HCT116 (cell line): ENCODE measurements around the gene PRIMA1. TPM values are rescaled to one million over a fixed set of nuclear protein-coding genes. Genes with fewer than 3 reads are reported as not detected.

ENCODE experiments used
- ATAC-seq: fragments of 200-7000 bp; cut with Tn5 transposase; 2 replicates; pipeline ENCODE4 v1.9.1; 2020; ENCODE audit warnings: mild to moderate bottlenecking, moderate library complexity
- BruUV-seq: library from RNA; stranded (reverse); fragments of 400-500 nt; replicated peaks from 2 replicates; lab custom pipeline; 2021; lab: Mats Ljungman, UMichigan
- CTCF ChIA-PET: fragments of 300-600 bp; sonication (Branson Sonifier 250); formaldehyde crosslinking; loops from one replicate; lab custom pipeline; 2021; ENCODE audit warnings: antibody characterized with exemption; lab: Charles Lee
- POLR2A ChIA-PET: fragments of 300-600, 350-600 bp; sonication (Branson Sonifier 250); formaldehyde crosslinking; loops from one replicate; lab custom pipeline; 2021; ENCODE audit warnings: antibody characterized with exemption; lab: Charles Lee
- RAD21 ChIA-PET, 2 experiments: fragments of 300-600 bp; sonication (Branson Sonifier 250); formaldehyde crosslinking; loops; one replicate each; lab custom pipeline; 2023; ENCODE audit warnings: low total read pairs in 2 of 2; ENCODE audit not compliant: uncharacterized antibody in 2 of 2, unreplicated experiment in 2 of 2, low non-redundant PET in 1 of 2; lab: Charles Lee
- DNase-seq: peaks from one replicate; pipeline ENCODE4 v3.0.0-alpha.2; 2010; ENCODE audit warnings: low read depth, low spot score
- H2AFZ ChIP-seq: fragments of 200-600 bp; shearing (Covaris generic), sonication (generic); 2 replicates; pipeline ENCODE4 v1.6.1; 2017; ENCODE audit warnings: low read depth, mixed run types, mixed read lengths, antibody characterized with exemption, low read length; ENCODE audit not compliant: poor library complexity, severe bottlenecking
- H3K27ac ChIP-seq: 2 replicates; pipeline ENCODE4 v1.5.1; 2012; ENCODE audit warnings: low read depth, low read length
- H3K27me3 ChIP-seq: fragments of 200-600 bp; sonication (generic); 2 replicates; pipeline ENCODE4 v1.6.1; 2016; ENCODE audit warnings: mixed run types, low read length, mixed read lengths; ENCODE audit not compliant: insufficient read depth
- H3K36me3 ChIP-seq, 2 experiments: fragments of 200-500 bp in 1 of 2; fragments of 200-600 bp in 1 of 2; sonication (Bioruptor generic) in 1 of 2; sonication (generic) in 1 of 2; 2 replicates each; pipeline versions ENCODE4 v1.5.1 to v1.6.1; 2014 to 2016; ENCODE audit warnings: low read length in 2 of 2, inconsistent platforms in 1 of 2, mixed read lengths in 1 of 2, mixed run types in 1 of 2; ENCODE audit not compliant: insufficient read depth in 2 of 2, control insufficient read depth in 1 of 2
- H3K4me1 ChIP-seq, 2 experiments: fragments of 200-600 bp in 1 of 2; sonication (generic) in 1 of 2; 2 replicates each; pipeline versions ENCODE4 v1.5.1 to v1.6.1; 2012 to 2017; ENCODE audit warnings: low read length in 2 of 2, inconsistent platforms in 1 of 2, mild to moderate bottlenecking in 1 of 2, mixed read lengths in 1 of 2, mixed run types in 1 of 2, moderate library complexity in 1 of 2; ENCODE audit not compliant: insufficient read depth in 2 of 2, control insufficient read depth in 1 of 2
- H3K4me2 ChIP-seq: fragments of 200-600 bp; sonication (generic); 2 replicates; pipeline ENCODE4 v1.6.1; 2017; ENCODE audit warnings: mixed run types, low read length, mixed read lengths
- H3K4me3 ChIP-seq, 2 experiments: fragments of 200-600 bp in 1 of 2; sonication (generic) in 1 of 2; replicated peaks in 1 of 2; 2 replicates each; pipeline ENCODE4 v1.5.1; 2011 to 2016; ENCODE audit warnings: low read length in 2 of 2, control low read depth in 1 of 2, low read depth in 1 of 2, mild to moderate bottlenecking in 1 of 2, mixed read lengths in 1 of 2, mixed run types in 1 of 2
- H3K79me2 ChIP-seq: fragments of 200-600 bp; sonication (generic); 2 replicates; pipeline ENCODE4 v1.6.1; 2017; ENCODE audit warnings: mild to moderate bottlenecking, mixed run types, low read length, moderate library complexity, mixed read lengths; ENCODE audit not compliant: insufficient read depth
- H3K9ac ChIP-seq: fragments of 200-600 bp; sonication (generic); 2 replicates; pipeline ENCODE4 v1.6.1; 2016; ENCODE audit warnings: low read length, mixed read lengths
- H3K9me2 ChIP-seq: fragments of 200-600 bp; sonication (generic), shearing (Covaris generic); 2 replicates; pipeline ENCODE4 v1.6.1; 2017; ENCODE audit warnings: mixed run types, mild to moderate bottlenecking, moderate library complexity; ENCODE audit not compliant: insufficient read depth
- H3K9me3 ChIP-seq, 2 experiments: fragments of 200-500 bp in 1 of 2; fragments of 200-600 bp in 1 of 2; sonication (Bioruptor generic) in 1 of 2; sonication (generic) in 1 of 2; 2 replicates each; pipeline ENCODE4 v1.6.1; 2014 to 2017; ENCODE audit warnings: low read length in 2 of 2, mixed read lengths in 2 of 2, inconsistent platforms in 1 of 2, low read depth in 1 of 2, mild to moderate bottlenecking in 1 of 2, mixed run types in 1 of 2, moderate library complexity in 1 of 2; ENCODE audit not compliant: control insufficient read depth in 1 of 2, insufficient read depth in 1 of 2
- H4K20me1 ChIP-seq: fragments of 200-600 bp; sonication (generic), shearing (Covaris generic); 2 replicates; pipeline ENCODE4 v1.6.1; 2017; ENCODE audit warnings: mixed run types, mild to moderate bottlenecking, moderate library complexity; ENCODE audit not compliant: insufficient read depth
- ATF3 ChIP-seq: IDR thresholded peaks from 2 replicates; pipeline ENCODE4 v1.6.1; 2012
- CEBPB ChIP-seq: IDR thresholded peaks from 2 replicates; pipeline ENCODE4 v1.6.1; 2012; ENCODE audit warnings: low read depth
- EGR1 ChIP-seq: IDR thresholded peaks from 2 replicates; pipeline ENCODE4 v1.6.1; 2012; ENCODE audit warnings: low read depth
- ELF1 ChIP-seq: IDR thresholded peaks from 2 replicates; pipeline ENCODE4 v1.6.1; 2012; ENCODE audit warnings: low read depth, borderline replicate concordance
- EZH2 ChIP-seq: fragments of 200-600 bp; sonication (generic); IDR thresholded peaks from 2 replicates; pipeline ENCODE4 v1.6.1; 2017; ENCODE audit warnings: antibody characterized with exemption, mixed run types
- EZH2phosphoT487 ChIP-seq: fragments of 200-600 bp; IDR thresholded peaks from 2 replicates; pipeline ENCODE4 v1.6.1; 2018; ENCODE audit warnings: antibody characterized with exemption, borderline replicate concordance
- FOSL1 ChIP-seq: IDR thresholded peaks from 2 replicates; pipeline ENCODE4 v1.6.1; 2012; ENCODE audit warnings: low read depth
- MAX ChIP-seq: IDR thresholded peaks from 2 replicates; pipeline ENCODE4 v1.6.1; 2012
- POLR2A ChIP-seq: IDR thresholded peaks from 2 replicates; pipeline ENCODE4 v1.7.0; 2011; ENCODE audit warnings: borderline replicate concordance; ENCODE audit not compliant: insufficient read depth, insufficient read length; ENCODE audit errors: extremely low read depth
- REST ChIP-seq: IDR thresholded peaks from 2 replicates; pipeline ENCODE4 v1.6.1; 2012; ENCODE audit warnings: low read depth
- SIN3A ChIP-seq: IDR thresholded peaks from 2 replicates; pipeline ENCODE4 v1.6.1; 2012; ENCODE audit warnings: low read depth
- TCF7L2 ChIP-seq: IDR thresholded peaks from 2 replicates; pipeline ENCODE4 v1.7.0; 2011; ENCODE audit warnings: borderline replicate concordance, inconsistent platforms; ENCODE audit not compliant: insufficient read depth, insufficient read length; ENCODE audit errors: extremely low read depth
- ZBTB33 ChIP-seq: IDR thresholded peaks from 2 replicates; pipeline ENCODE4 v1.6.1; 2011; ENCODE audit warnings: mild to moderate bottlenecking, low read length, moderate library complexity; ENCODE audit not compliant: insufficient replicate concordance; ENCODE audit errors: extremely low read depth
- ZFX ChIP-seq: fragments of 450-650 bp; IDR thresholded peaks from 2 replicates; pipeline ENCODE4 v1.6.1; 2017
- intact Hi-C: fragments of 100-400 bp; cut with micrococcal nuclease; formaldehyde crosslinking; loops from 2 replicates; pipeline ENCODE4 v1.10.0; 2022
- total RNA-seq: library from RNA; stranded (reverse); gene quantifications from one replicate; pipeline ENCODE4 v1.2.1, GENCODE V29; 2021; ENCODE audit not compliant: unreplicated experiment

Gene PRIMA1
- total RNA-seq, 1 experiment from 2014 or later = 1.5 TPM

- no peaks in the 10 kb centered on the region for H3K79me2 ChIP-seq
- no peak overlapping the region for H2AFZ ChIP-seq
- peaks cover 4 to 26% of the 10 kb centered on the region in 2 experiments for H3K4me1 ChIP-seq
- intact Hi-C loops = no loop called here
- POLR2A ChIA-PET = no interaction called here
- TF ChIP-seq EGR1 = no peak
- no peak for TF ChIP-seq TCF7L2
- no peak for TF ChIP-seq POLR2A
- no peak for TF ChIP-seq EZH2phosphoT487
- no peaks in the 10 kb centered on the region for H3K27me3 ChIP-seq
- H3K27ac ChIP-seq = no peak overlapping the region
- no peak overlapping the region for H3K4me2 ChIP-seq
- H3K4me3 ChIP-seq = no peak overlapping the region
- no peaks in the 10 kb centered on the region for H3K36me3 ChIP-seq
- DNase-seq (no peak), ATAC-seq (no peak)
- H3K9ac ChIP-seq = no peak overlapping the region
- CTCF ChIA-PET = no interaction called here
- no peaks in the 10 kb centered on the region for H3K9me3 ChIP-seq
- BruUV-seq = no TSS peak
- H3K9me2 ChIP-seq = no peaks in the 10 kb centered on the region
- RAD21 ChIA-PET = no interaction called here
- no peaks in the 10 kb centered on the region for H4K20me1 ChIP-seq
Observed at GRCh38 chr14:93728651-93729016, 59.7 kb downstream of the PRIMA1 start.

GRCh38 chr14:93727917-93728650 is 60.2 kb downstream of the PRIMA1 start:
- H3K9me3 ChIP-seq = no peaks in the 10 kb centered on the region
- no peak overlapping the region for H3K9ac ChIP-seq
- H3K9me2 ChIP-seq = no peaks in the 10 kb centered on the region
- DNase-seq (no peak), ATAC-seq (no peak)
- no peaks in the 10 kb centered on the region for H3K27me3 ChIP-seq
- ChIA-PET RAD21 (no interaction called here), POLR2A (no interaction called here), CTCF (no interaction called here)
- H3K36me3 ChIP-seq = no peaks in the 10 kb centered on the region
- no peak overlapping the region for H2AFZ ChIP-seq
- H3K4me2 ChIP-seq = no peak overlapping the region
- TF ChIP-seq EZH2phosphoT487 = no peak
- TF ChIP-seq ZBTB33 = no peak
- no peak for TF ChIP-seq SIN3A
- no peak for TF ChIP-seq EZH2
- no peak for TF ChIP-seq ELF1
- no peak for TF ChIP-seq REST
- no peak for TF ChIP-seq CEBPB
- no peak for TF ChIP-seq EGR1
- no peak for TF ChIP-seq ZFX
- no peak for TF ChIP-seq TCF7L2
- no peak for TF ChIP-seq MAX
- TF ChIP-seq FOSL1 = no peak
- TF ChIP-seq ATF3 = no peak
- peaks cover 4 to 21% of the 10 kb centered on the region in 2 experiments for H3K4me1 ChIP-seq
- H4K20me1 ChIP-seq = no peaks in the 10 kb centered on the region
- intact Hi-C loops = no loop called here
- no peaks in the 10 kb centered on the region for H3K79me2 ChIP-seq
- H3K27ac ChIP-seq = no peak overlapping the region
- BruUV-seq = no TSS peak
- no peak overlapping the region for H3K4me3 ChIP-seq
